ENCODE results near the gene PPCDC. TPM values are rescaled to one million over a fixed set of nuclear protein-coding genes. Genes with fewer than 3 reads are reported as not detected.

PPCDC gene
- total and polyA plus RNA-seq, 2 of the 4 experiments (the other 2 are of a cell fraction): 13.3 to 16.3 TPM

DNA sequence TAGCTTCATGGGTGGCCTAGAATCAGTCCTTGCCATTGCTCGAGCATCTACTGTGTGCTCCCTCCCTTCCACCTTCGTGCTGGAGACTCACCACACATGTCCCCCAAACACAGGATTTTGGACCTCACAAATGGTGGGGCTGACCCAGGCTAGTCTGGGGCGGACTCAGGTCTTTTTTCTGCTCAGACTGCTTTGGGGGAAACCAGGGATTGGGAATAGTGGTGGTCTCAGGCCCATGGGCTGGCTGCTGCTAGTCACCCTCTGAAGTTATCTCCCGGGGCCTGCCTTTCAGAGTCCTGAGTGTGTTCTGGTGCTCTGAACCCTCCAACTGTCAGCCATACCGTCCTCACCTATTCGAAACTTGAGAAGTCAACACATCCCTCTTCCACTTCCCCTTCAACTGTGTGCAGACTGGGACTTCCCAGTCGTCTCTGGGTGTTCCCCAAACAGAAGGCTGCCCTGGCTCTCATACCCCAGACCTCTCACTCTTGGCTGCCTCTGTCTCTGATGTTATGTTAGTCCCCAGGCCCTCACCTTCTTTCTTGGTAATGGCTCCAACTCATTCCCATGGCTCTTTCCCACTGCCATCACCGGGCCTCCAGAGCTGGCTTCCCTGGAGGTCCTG lies 46.0 kb downstream of the PPCDC start:
- no peak overlapping the region for H4K5ac ChIP-seq (ENCODE audit: low read depth, low read length)
- 10% methylated on average over 2 of the region's 8 CpGs; no CpG with 5 or more reads in 1 of the 2 experiments for WGBS, 2 experiments (ENCODE audit: extremely low coverage in 2 of 2, insufficient read length in 1 of 2)
- no peak overlapping the region for H3K18ac ChIP-seq (ENCODE audit: low read depth, low read length)
- H4K91ac ChIP-seq (ENCODE audit: insufficient read depth, low read depth, low read length): no peak overlapping the region
- H3K14ac ChIP-seq (replicated peaks; ENCODE audit: low read depth, low read length): no peak overlapping the region
- H2AFZ ChIP-seq (replicated peaks; ENCODE audit: low read length, poor library complexity): no peak overlapping the region
- no peak overlapping the region for H3K27ac ChIP-seq (ENCODE audit: insufficient read depth, low read length)
- H3K4me3 ChIP-seq (ENCODE audit: insufficient read depth, low read depth, low read length): no peak overlapping the region
- H3K27me3 ChIP-seq (ENCODE audit: control insufficient read depth, insufficient read depth, low read length): peaks cover 17% of the 10 kb centered on the region
- H4K8ac ChIP-seq (ENCODE audit: low read depth in 2 of 2, low read length in 2 of 2): no peak overlapping the region
- no peak overlapping the region for H3K4ac ChIP-seq (ENCODE audit: low read depth, low read length)
- no peaks in the 10 kb centered on the region for H3K36me3 ChIP-seq (ENCODE audit: control insufficient read depth, insufficient read depth, low read length)
- no peak overlapping the region for H2AK9ac ChIP-seq (replicated peaks; ENCODE audit: low read depth, low read length, poor library complexity)
- intact Hi-C loops (cut with micrococcal nuclease) (no loop called here), dilution Hi-C loops (cut with HindIII; ENCODE audit: low sequenced_read_pairs, unreplicated experiment) (no loop called here), in situ Hi-C loops (cut with MboI; ENCODE audit: low sequenced_read_pairs) (no loop called here)
- H2AK5ac ChIP-seq (ENCODE audit: low read depth, low read length): no peak overlapping the region
- CTCF ChIA-PET: no interaction called here
- H3K4me1 ChIP-seq (ENCODE audit: control insufficient read depth, insufficient read depth, low read length): no peaks in the 10 kb centered on the region
- TF ChIP-seq SMC3 (IDR thresholded peaks at IDR 0.05; ENCODE audit: low read depth, low read length): no peak
- TF ChIP-seq CEBPB (IDR thresholded peaks at IDR 0.05; ENCODE audit: low read depth, low read length): no peak
- TF ChIP-seq NFE2L2 (IDR thresholded peaks at IDR 0.05; ENCODE audit: low read depth, low read length): no peak
- TF ChIP-seq RAD21 (IDR thresholded peaks at IDR 0.05; ENCODE audit: low read length): no peak
- TF ChIP-seq MAFK (IDR thresholded peaks at IDR 0.05; ENCODE audit: low read depth, low read length): no peak
- TF ChIP-seq RFX5 (IDR thresholded peaks at IDR 0.05; ENCODE audit: low read depth, low read length): no peak
- TF ChIP-seq, protein P1, sequence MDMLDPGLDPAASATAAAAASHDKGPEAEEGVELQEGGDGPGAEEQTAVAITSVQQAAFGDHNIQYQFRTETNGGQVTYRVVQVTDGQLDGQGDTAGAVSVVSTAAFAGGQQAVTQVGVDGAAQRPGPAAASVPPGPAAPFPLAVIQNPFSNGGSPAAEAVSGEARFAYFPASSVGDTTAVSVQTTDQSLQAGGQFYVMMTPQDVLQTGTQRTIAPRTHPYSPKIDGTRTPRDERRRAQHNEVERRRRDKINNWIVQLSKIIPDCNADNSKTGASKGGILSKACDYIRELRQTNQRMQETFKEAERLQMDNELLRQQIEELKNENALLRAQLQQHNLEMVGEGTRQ (IDR thresholded peaks at IDR 0.05; ENCODE audit: low read depth, low read length): no peak
- TF ChIP-seq, protein P2, sequence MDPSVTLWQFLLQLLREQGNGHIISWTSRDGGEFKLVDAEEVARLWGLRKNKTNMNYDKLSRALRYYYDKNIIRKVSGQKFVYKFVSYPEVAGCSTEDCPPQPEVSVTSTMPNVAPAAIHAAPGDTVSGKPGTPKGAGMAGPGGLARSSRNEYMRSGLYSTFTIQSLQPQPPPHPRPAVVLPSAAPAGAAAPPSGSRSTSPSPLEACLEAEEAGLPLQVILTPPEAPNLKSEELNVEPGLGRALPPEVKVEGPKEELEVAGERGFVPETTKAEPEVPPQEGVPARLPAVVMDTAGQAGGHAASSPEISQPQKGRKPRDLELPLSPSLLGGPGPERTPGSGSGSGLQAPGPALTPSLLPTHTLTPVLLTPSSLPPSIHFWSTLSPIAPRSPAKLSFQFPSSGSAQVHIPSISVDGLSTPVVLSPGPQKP (IDR thresholded peaks at IDR 0.05; ENCODE audit: borderline replicate concordance, low read depth, low read length): no peak
- TF ChIP-seq, protein P3, sequence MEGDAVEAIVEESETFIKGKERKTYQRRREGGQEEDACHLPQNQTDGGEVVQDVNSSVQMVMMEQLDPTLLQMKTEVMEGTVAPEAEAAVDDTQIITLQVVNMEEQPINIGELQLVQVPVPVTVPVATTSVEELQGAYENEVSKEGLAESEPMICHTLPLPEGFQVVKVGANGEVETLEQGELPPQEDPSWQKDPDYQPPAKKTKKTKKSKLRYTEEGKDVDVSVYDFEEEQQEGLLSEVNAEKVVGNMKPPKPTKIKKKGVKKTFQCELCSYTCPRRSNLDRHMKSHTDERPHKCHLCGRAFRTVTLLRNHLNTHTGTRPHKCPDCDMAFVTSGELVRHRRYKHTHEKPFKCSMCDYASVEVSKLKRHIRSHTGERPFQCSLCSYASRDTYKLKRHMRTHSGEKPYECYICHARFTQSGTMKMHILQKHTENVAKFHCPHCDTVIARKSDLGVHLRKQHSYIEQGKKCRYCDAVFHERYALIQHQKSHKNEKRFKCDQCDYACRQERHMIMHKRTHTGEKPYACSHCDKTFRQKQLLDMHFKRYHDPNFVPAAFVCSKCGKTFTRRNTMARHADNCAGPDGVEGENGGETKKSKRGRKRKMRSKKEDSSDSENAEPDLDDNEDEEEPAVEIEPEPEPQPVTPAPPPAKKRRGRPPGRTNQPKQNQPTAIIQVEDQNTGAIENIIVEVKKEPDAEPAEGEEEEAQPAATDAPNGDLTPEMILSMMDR (conservative IDR thresholded peaks at IDR 0.05; ENCODE audit: low read depth, low read length): no peak
- TF ChIP-seq RCOR1 (IDR thresholded peaks at IDR 0.05; ENCODE audit: insufficient replicate concordance, low read length): no peak
- TF ChIP-seq MAZ (IDR thresholded peaks at IDR 0.05; ENCODE audit: borderline replicate concordance, low read depth, low read length): no peak
- no peak for TF ChIP-seq FOS (IDR thresholded peaks at IDR 0.05; ENCODE audit: low read depth, low read length)
- no peak for TF ChIP-seq CHD1 (IDR thresholded peaks at IDR 0.05; ENCODE audit: low read depth, low read length)
- TF ChIP-seq MXI1 (IDR thresholded peaks at IDR 0.05; ENCODE audit: borderline replicate concordance, low read depth, low read length): no peak
- no peak for TF ChIP-seq BHLHE40 (IDR thresholded peaks at IDR 0.05; ENCODE audit: low read depth, low read length)
- TF ChIP-seq POLR2A (IDR thresholded peaks at IDR 0.05; ENCODE audit: low read depth, low read length): no peak
- H2BK120ac ChIP-seq (ENCODE audit: low read depth, low read length): no peak overlapping the region
- H3K79me1 ChIP-seq (ENCODE audit: low read depth in 1 of 2, low read length in 2 of 2): no peaks in the 10 kb centered on the region
- ATAC-seq (ENCODE audit: low read depth): no peak
- no peak overlapping the region for H3K23ac ChIP-seq (ENCODE audit: low read depth, low read length)
- H3K56ac ChIP-seq (ENCODE audit: extremely low read depth, insufficient read depth, low read length): no peak overlapping the region
- 0 out of 2 replicates have a peak, but pooled peaks cover 2% of the 10 kb centered on the region for H3K9me3 ChIP-seq (ENCODE audit: control insufficient read depth, insufficient read depth, low read length)
- H2BK5ac ChIP-seq (ENCODE audit: low read depth, low read length, poor library complexity, severe bottlenecking): no peak overlapping the region
- no peak overlapping the region for H2BK15ac ChIP-seq (ENCODE audit: low read depth, low read length)
- H3K9ac ChIP-seq (ENCODE audit: low read depth, low read length): no peak overlapping the region
- no peak overlapping the region for H2BK20ac ChIP-seq (ENCODE audit: low read depth, low read length)
- 0 out of 2 replicates have a peak, but pooled peaks cover 3% of the 10 kb centered on the region for H4K20me1 ChIP-seq (ENCODE audit: insufficient read depth, low read length)
- no peaks in the 10 kb centered on the region for H3K9me1 ChIP-seq (ENCODE audit: insufficient read depth, low read length)
- no TSS peak for BruUV-seq (replicated peaks)
- POLR2A ChIA-PET (ENCODE audit: unreplicated experiment): no interaction called here
- DNase-seq: no peak
- H3K4me2 ChIP-seq (ENCODE audit: low read depth, low read length): no peak overlapping the region
